ENCODE data around the gene G0S2. TPM values are rescaled to one million over a fixed set of nuclear protein-coding genes. Genes with fewer than 3 reads are reported as not detected.

G0S2 gene
- total and polyA plus RNA-seq, 2 of the 8 experiments (the other 6 are each of a cell fraction or from before 2014, with no cell fraction given) = 1.0 to 1.7 TPM

- no peak for TF ChIP-seq SIN3A (conservative IDR thresholded peaks at IDR 0.05 in 1 of 2, IDR thresholded peaks at IDR 0.05 in 1 of 2; ENCODE audit: low read depth in 1 of 2, low read length in 2 of 2)
- TF ChIP-seq TCF12 (IDR thresholded peaks at IDR 0.05; ENCODE audit: low read depth, low read length) = no peak
These were observed 23.0 kb upstream of the G0S2 start, which contains the start of gene LAMB3 (continued) for GRCh38 chr1:209652121-209652735.

All from H1 (cell line).